K562 (cell line): ENCODE measurements around the gene FAM110D. TPM values are rescaled to one million over a fixed set of nuclear protein-coding genes. Genes with fewer than 3 reads are reported as not detected.

ENCODE experiments used
- AFF4 ChIP-seq: sonication (generic); formaldehyde crosslinking; IDR thresholded peaks from 2 replicates; pipeline ENCODE4 v1.8.0; 2023; ENCODE audit warnings: mild to moderate bottlenecking, missing genetic modification reagents
- ARID1B ChIP-seq: fragments of 450-650 bp; IDR thresholded peaks from 2 replicates; pipeline ENCODE4 v1.6.1; 2016; ENCODE audit warnings: antibody characterized with exemption, mild to moderate bottlenecking, inconsistent platforms
- CC2D1A ChIP-seq: fragments of 450-650 bp; IDR thresholded peaks from 2 replicates; pipeline ENCODE4 v1.6.1; 2017; ENCODE audit warnings: mild to moderate bottlenecking
- DEAF1 ChIP-seq: fragments of 450-650 bp; formaldehyde crosslinking; IDR thresholded peaks from 2 replicates; pipeline ENCODE4 v1.4.0; 2020; ENCODE audit warnings: mild to moderate bottlenecking, moderate library complexity
- GABPB1 ChIP-seq: sonication (generic); formaldehyde crosslinking; IDR thresholded peaks from 2 replicates; pipeline ENCODE4 v1.8.0; 2022; ENCODE audit warnings: mild to moderate bottlenecking, missing genetic modification reagents
- HDAC3 ChIP-seq: fragments of 450-650 bp; IDR thresholded peaks from 2 replicates; pipeline ENCODE4 v1.6.1; 2018; ENCODE audit warnings: borderline replicate concordance, mild to moderate bottlenecking, moderate library complexity; ENCODE audit not compliant: partially characterized antibody
- JUND ChIP-seq, 2 experiments: IDR thresholded peaks; 2 replicates in 1 of 2; 3 replicates in 1 of 2; pipeline ENCODE4 v1.6.1; 2011; ENCODE audit warnings: borderline replicate concordance in 2 of 2, low read depth in 2 of 2, low read length in 2 of 2, improper control_type of control experiment in 1 of 2, missing biosample characterization in 1 of 2, missing genetic modification characterization in 1 of 2, missing genetic modification reagents in 1 of 2
- MAZ ChIP-seq, 2 experiments: fragments of 450-650 bp in 1 of 2; sonication (generic) in 1 of 2; formaldehyde crosslinking; IDR thresholded peaks in 1 of 2; conservative IDR thresholded peaks in 1 of 2; 2 replicates each; pipeline versions ENCODE4 v1.4.0 to v1.5.0; 2020; ENCODE audit warnings: mild to moderate bottlenecking in 1 of 2, missing genetic modification reagents in 1 of 2
- MXI1 ChIP-seq: IDR thresholded peaks from 2 replicates; pipeline ENCODE4 v1.6.1; 2011; ENCODE audit warnings: low read depth, mild to moderate bottlenecking, improper control_type of control experiment, low read length
- RBM15 ChIP-seq: fragments of 200-400 bp; formaldehyde crosslinking; IDR thresholded peaks from 2 replicates; pipeline ENCODE4 v1.6.1; 2018; ENCODE audit warnings: mild to moderate bottlenecking, low read length, moderate library complexity; ENCODE audit not compliant: insufficient read depth
- RERE ChIP-seq: sonication (generic); formaldehyde crosslinking; IDR thresholded peaks from 2 replicates; pipeline ENCODE4 v1.8.0; 2023; ENCODE audit warnings: missing genetic modification reagents, mild to moderate bottlenecking, borderline replicate concordance
- SMAD3 ChIP-seq: fragments of 450-650 bp; formaldehyde crosslinking; conservative IDR thresholded peaks from 2 replicates; pipeline ENCODE4 v1.4.0; 2020; ENCODE audit warnings: mild to moderate bottlenecking
- SMAD4 ChIP-seq: fragments of 250-450 bp; sonication (Bioruptor Pico); conservative IDR thresholded peaks from 2 replicates; pipeline ENCODE4 v1.8.0; 2021; ENCODE audit warnings: inconsistent platforms, mild to moderate bottlenecking, moderate library complexity
- SREBF2 ChIP-seq: sonication (generic); formaldehyde crosslinking; IDR thresholded peaks from 2 replicates; pipeline ENCODE4 v1.4.0; 2020; ENCODE audit warnings: mild to moderate bottlenecking, missing genetic modification reagents
- polyA plus RNA-seq, 8 experiments: library from polyadenylated mRNA; depleted of rRNA in 4 of 8; stranded (reverse) in 5 of 8; unstranded in 3 of 8; fragments of >200 nt; fragmentation: Nextera tagmentation in 2 of 8; fragmentation: Illumina TruSeq in 1 of 8; extraction: Ambion mirVana in 2 of 8; extraction: Trizol in 1 of 8; gene quantifications; 2 replicates each; pipeline versions ENCODE4 v1.2.1 to v1.2.3, GENCODE V29; 2011 to 2014; ENCODE audit warnings: inconsistent platforms in 1 of 8, missing spikeins in 1 of 8
- total RNA-seq, 7 experiments: library from RNA; depleted of rRNA in 6 of 7; stranded (reverse); fragments of >200 nt in 6 of 7; fragmentation: Illumina TruSeq in 2 of 7; extraction: Trizol in 2 of 7; gene quantifications; 2 replicates each; pipeline versions ENCODE4 v1.2.1 to v1.2.3, GENCODE V29; 2011 to 2021; ENCODE audit warnings: low replicate concordance in 1 of 7

Gene FAM110D
- total and polyA plus RNA-seq, 9 of the 15 experiments (the other 6 are each of a cell fraction or from before 2014, with no cell fraction given): 0.04 to 1.1 (median 0.33) TPM

GRCh38 chr1:26145041-26145959, 13.6 kb upstream of the FAM110D start (continued):
- peak; percentile 96 for TF ChIP-seq DEAF1 (CRISPR knock-in tag)
- TF ChIP-seq MXI1: no peak
- TF ChIP-seq MAZ (CRISPR knock-in tag; conservative IDR thresholded peaks at IDR 0.05 in 1 of 2, IDR thresholded peaks at IDR 0.05 in 1 of 2): peak in 1 of 2 experiments; percentile 73; a peak in 3 of 4 replicates
- 0 out of 2 replicates have a peak, but pooled peaks have one; percentile 90 for TF ChIP-seq SREBF2 (CRISPR knock-in tag)
- peak; percentile 7; the same call in 1 of the 2 replicates for TF ChIP-seq ARID1B
- 0 out of 2 replicates have a peak, but pooled peaks have one; percentile 32 for TF ChIP-seq SMAD4 (CRISPR knock-in tag)
- TF ChIP-seq AFF4 (CRISPR knock-in tag): 0 out of 2 replicates have a peak, but pooled peaks have one; percentile 56
- peak; percentile 69 for TF ChIP-seq GABPB1 (CRISPR knock-in tag)
- TF ChIP-seq CC2D1A: peak; percentile 91
- TF ChIP-seq SMAD3 (CRISPR knock-in tag): 0 out of 2 replicates have a peak, but pooled peaks have one; percentile 33
- no peak for TF ChIP-seq RBM15
- no peak; the same call in 1 of the 2 replicates for TF ChIP-seq JUND (IDR thresholded peaks at IDR 0.05; ENCODE audit: borderline replicate concordance, low read depth, low read length)
- TF ChIP-seq JUND (tag; IDR thresholded peaks at IDR 0.05; ENCODE audit: borderline replicate concordance, low read depth, low read length): peak; percentile 48; the same call in 1 of the 3 replicates
- TF ChIP-seq RERE (CRISPR knock-in tag): 0 out of 2 replicates have a peak, but pooled peaks have one; percentile 56
- no peak for TF ChIP-seq HDAC3
